Effector CD8-positive, alpha-beta T cell (primary cell): ENCODE measurements around the gene DCAF5.
"Not testable (repeated sequence)": the region's sequence is repeated elsewhere in the genome, so short reads cannot be mapped to it uniquely, and the experiment has no call there.

ENCODE experiments used
- DNase-seq: peaks from one replicate; lab custom pipeline; 2025; lab: John Stamatoyannopoulos, UW

Gene DCAF5

GRCh38 chr14:69072584-69072983 lies 80.3 kb downstream of the DCAF5 start:
- no peak for DNase-seq

GRCh38 chr14:69068744-69069421 lies 84.0 kb downstream of the DCAF5 start:
- no peak for DNase-seq

GRCh38 chr14:69066396-69067171 lies 86.3 kb downstream of the DCAF5 start:
- no peak for DNase-seq

- not testable (repeated sequence) for DNase-seq
These were observed 87.0 kb downstream of the DCAF5 start for GRCh38 chr14:69065934-69066333.

DNA sequence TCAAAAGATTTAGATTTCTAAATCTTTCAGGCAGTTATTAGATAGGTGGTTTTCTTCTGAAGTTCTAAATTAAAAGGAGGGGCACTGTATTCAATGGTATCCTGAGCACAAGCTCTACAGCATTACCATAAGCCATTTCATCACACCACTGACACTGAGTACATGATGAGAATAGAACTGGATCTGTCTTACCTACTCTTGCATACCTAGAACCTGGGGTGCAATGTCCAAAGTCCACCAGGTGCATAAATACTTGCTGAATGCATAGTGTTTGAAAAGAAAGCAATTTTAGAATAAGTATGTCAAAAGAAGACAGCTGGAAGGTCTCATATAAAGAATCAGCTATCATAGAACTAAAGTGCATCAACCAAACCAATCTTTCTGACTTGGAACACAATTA lies 88.3 kb downstream of the DCAF5 start:
- no peak for DNase-seq

- no peak for DNase-seq
These were observed 93.0 kb downstream of the DCAF5 start for GRCh38 chr14:69059658-69060623.

GRCh38 chr14:69055999-69056788 lies 96.7 kb downstream of the DCAF5 start:
- no peak for DNase-seq

DNA sequence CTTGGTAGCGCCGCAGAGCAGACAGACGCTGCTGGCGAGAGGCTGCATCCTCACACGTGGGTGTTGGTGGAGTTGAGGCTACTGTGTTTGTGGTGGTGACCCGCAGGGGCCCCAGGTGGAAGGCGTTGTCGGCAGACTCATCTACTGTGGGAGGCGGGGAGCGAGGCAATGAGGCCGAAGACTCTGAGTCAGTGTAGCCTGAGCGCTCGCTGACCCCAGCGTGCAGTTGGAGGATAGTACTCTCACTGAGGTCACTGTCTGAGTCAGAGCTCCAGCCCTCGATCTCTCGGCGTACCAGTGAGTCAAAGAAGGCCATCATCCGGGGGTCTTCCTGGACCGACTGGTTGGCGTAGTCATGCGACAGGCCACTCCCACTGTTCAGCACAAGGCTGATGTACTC lies 97.8 kb downstream of the DCAF5 start:
- no peak for DNase-seq

GRCh38 chr14:69054030-69054429 lies 98.9 kb downstream of the DCAF5 start:
- no peak for DNase-seq

DNA sequence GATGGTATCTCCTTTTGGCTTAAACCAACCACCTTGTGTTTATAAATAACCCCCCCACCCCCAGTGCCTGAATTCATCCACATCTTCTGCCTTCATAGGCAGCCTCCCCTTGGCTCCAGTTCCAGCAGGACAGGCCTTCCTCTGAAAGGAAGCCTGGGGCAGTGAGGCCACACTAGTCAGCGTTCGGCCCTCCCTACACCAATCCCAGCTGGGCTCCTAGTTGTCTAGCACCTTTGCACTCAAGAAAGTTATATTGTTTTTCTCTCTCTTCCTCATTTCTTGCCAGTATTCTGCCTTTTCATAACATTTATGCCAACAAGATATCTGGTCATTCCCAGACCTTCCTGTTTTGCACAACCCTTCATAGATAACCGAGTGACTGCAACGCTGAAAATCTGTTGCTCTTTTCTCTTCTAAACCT lies 100.7 kb downstream of the DCAF5 start:
- no peak for DNase-seq

GRCh38 chr14:69050240-69051184 lies 102.4 kb downstream of the DCAF5 start:
- no peak for DNase-seq

- no peak for DNase-seq
These were observed 103.2 kb downstream of the DCAF5 start for GRCh38 chr14:69049675-69050074.

GRCh38 chr14:69048456-69048855 lies 104.5 kb downstream of the DCAF5 start:
- no peak for DNase-seq

DNA sequence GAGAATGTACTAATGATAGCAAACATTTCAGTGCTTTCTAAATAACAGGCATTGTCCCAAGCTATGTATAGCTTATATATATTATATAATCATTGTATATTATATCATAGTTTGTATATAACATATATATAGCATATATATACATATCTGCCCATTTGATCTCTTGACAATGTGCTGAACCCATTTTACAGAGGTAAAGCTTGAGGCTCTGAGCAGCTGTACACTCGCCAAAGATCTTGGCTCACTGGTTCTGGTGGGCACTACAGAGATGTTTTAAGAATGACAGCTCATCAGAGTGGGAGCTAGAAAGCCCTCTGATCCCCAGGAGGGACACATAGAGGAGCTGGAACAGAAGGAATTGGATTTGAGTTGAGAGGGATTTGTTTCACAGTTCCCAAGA lies 105.7 kb downstream of the DCAF5 start:
- no peak for DNase-seq

GRCh38 chr14:69046476-69046860 lies 106.5 kb downstream of the DCAF5 start:
- DNase-seq = no peak

DNA sequence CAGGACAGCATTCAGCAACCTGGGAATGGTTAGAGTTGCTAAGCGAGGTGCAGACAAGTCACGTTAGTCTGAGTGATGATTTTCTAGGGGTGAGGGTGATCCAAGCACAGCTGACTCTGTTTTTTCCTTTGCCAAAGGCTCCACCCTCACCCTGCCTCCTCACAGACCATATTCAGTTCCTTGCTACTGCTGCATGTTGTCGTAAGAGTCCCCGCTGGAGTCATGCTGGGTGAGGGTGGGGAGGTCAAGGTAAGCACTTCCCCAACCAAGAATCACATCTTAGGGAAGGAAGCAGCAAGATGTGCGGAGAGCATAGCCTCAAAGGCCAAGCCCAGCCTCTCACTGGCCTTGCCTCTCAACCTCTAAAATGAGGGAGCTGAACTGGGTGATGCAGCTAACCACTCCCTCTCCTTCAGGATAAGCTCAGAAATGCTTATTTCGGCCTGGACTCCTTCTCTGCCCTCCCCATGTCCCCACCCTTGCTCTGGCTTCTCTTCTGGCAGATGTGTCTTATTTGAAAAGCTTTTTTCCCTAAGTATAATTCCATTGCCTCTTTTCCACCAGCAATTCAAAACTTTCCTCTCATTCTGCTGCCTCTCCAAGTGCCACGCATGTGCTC lies 107.0 kb downstream of the DCAF5 start:
- DNase-seq = no peak

DNA sequence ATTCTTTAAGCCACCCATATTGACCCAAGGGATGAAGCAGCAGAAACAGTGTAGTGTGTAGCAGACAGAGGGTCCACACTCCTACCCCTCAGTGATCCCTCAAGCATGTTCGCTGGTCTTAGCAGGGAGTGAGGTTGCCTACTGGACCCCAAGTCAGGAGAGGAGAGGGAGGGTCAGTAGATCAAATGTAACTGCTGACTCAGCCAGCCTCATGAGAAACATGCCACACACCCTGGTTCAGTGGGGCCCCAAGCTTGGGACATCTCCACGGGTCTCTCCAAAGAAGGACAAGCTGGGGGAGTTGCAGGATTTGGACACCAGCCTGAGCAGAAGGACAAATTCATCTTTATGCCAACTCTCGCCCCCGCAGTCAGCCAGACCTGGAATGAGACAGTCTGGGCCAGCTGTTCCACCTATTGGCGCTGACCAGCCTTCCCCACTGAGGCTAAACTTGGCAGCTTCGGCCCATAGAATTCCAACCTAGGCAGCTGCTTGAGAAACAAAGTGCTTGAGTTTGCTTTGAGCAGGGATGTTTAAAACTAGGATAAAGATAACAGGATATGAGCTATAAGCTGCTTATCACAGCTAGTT lies 107.9 kb downstream of the DCAF5 start:
- DNase-seq = no peak

- no peak for DNase-seq
These were observed 108.6 kb downstream of the DCAF5 start for GRCh38 chr14:69044296-69044695.

DNA sequence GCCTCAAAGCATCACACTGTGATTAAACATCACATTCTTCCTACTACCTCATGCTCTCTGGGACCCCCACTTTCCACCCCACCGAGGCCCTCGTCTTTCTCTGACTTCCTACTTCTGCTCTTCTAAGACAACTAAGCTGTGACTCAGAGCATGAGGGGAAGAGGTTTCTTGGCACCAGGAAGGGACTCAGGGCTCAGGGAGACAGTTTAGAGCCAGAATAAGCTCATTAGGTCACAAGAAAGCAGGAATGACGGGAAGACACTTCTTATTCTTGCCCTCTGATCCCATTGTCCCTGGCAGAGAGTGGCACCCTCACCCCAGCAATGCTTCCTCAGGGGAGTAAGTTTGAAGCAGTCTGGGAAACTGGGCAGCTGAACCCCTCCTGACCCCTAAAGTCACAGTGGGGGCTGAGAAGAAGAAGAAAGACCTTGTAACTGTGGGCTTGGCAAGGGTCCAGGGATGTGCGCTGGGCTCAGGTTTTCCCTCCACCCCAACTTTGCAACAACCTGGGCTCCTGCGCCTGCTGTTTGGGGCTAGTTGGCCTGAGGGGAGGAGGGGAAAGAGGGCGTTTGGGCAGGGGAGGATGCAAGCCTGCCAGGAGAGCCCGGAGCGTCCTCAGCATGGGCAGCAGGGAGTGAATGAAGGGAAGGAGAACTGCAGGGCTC lies 109.2 kb downstream of the DCAF5 start:
- DNase-seq = no peak
